Measurements from ENCODE around the gene ZNF879. TPM values are rescaled to one million over a fixed set of nuclear protein-coding genes. Genes with fewer than 3 reads are reported as not detected.
A peak's percentile ranks its signal among the peaks of the same experiment; 100 is the strongest.

ZNF879 gene
- polyA plus RNA-seq (ENCODE audit: low read depth in 6 of 6), result 1 to 10 TPM; 3.2 to 7.6 (median 6.5) TPM

- DNase-seq, result peak; percentile 93
- peaks cover 7 to 10% (median 8%) of the 10 kb centered on the region in 3 donors for H3K27me3 Mint-ChIP-seq
- peaks cover 27 to 29% of the 10 kb centered on the region in 2 donors for H3K36me3 Mint-ChIP-seq
- peak within 1 kb of the TSS; percentile 57 to 96 (median 86) for H3K27ac Mint-ChIP-seq
- peak within 1 kb of the TSS; percentile 87 to 99 (median 96) for H3K4me3 Mint-ChIP-seq
- peak; percentile 93 for ATAC-seq (ENCODE audit: low read depth in 2 of 2)
- H3K4me1 Mint-ChIP-seq, result peaks cover 3 to 17% (median 14%) of the 10 kb centered on the region in 3 donors
- H3K9me3 Mint-ChIP-seq, result peaks cover 10 to 28% (median 15%) of the 10 kb centered on the region in 7 donors
Measured at GRCh38 chr5:179023528-179024189, at the start of gene ZNF879. Gene ZNF879, plus strand, starts transcription at chr5:179023804. Its CDS starts 1,201 bp downstream, at chr5:179025005.

GRCh38 chr5:178981381-178981780, 42.2 kb upstream of the ZNF879 start:
- Mint-ChIP-seq H3K27ac (no peak overlapping the region), H3K36me3 (no peaks in the 10 kb centered on the region), H3K4me3 (no peak overlapping the region), H3K9me3 (peaks cover 12 to 41% (median 25%) of the 10 kb centered on the region in 7 donors), H3K4me1 (no peaks in the 10 kb centered on the region), H3K27me3 (no peaks in the 10 kb centered on the region)
- DNase-seq (no peak), ATAC-seq (ENCODE audit: low read depth in 2 of 2) (no peak)

- no peak for ATAC-seq (ENCODE audit: low read depth in 2 of 2)
Measured at GRCh38 chr5:178982941-178983340, 40.7 kb upstream of the ZNF879 start.

GRCh38 chr5:178983728-178984127, 39.9 kb upstream of the ZNF879 start:
- Mint-ChIP-seq H3K4me1 (no peaks in the 10 kb centered on the region), H3K27me3 (no peaks in the 10 kb centered on the region), H3K27ac (no peak overlapping the region), H3K9me3 (peaks cover 10 to 32% (median 13%) of the 10 kb centered on the region in 7 donors), H3K36me3 (no peaks in the 10 kb centered on the region), H3K4me3 (no peak overlapping the region)
- ATAC-seq (ENCODE audit: low read depth in 2 of 2) (no peak), DNase-seq (no peak)

More at GRCh38 chr5:178982941-178983340, 40.7 kb upstream of the ZNF879 start:
- Mint-ChIP-seq H3K9me3 (peaks cover 11 to 32% (median 15%) of the 10 kb centered on the region in 7 donors), H3K27me3 (no peaks in the 10 kb centered on the region), H3K4me3 (no peak overlapping the region), H3K27ac (no peak overlapping the region), H3K36me3 (no peaks in the 10 kb centered on the region), H3K4me1 (no peaks in the 10 kb centered on the region)
- no peak for DNase-seq

- H3K27me3 Mint-ChIP-seq, result no peaks in the 10 kb centered on the region
- peaks cover 10 to 29% (median 13%) of the 10 kb centered on the region in 7 donors for H3K9me3 Mint-ChIP-seq
- ATAC-seq (ENCODE audit: low read depth in 2 of 2) (no peak), DNase-seq (no peak)
- H3K4me1 Mint-ChIP-seq, result no peaks in the 10 kb centered on the region
- no peaks in the 10 kb centered on the region for H3K36me3 Mint-ChIP-seq
- H3K4me3 Mint-ChIP-seq, result no peak overlapping the region
- peak overlapping the region in 1 of 6 donors; percentile 82 for H3K27ac Mint-ChIP-seq
Measured at GRCh38 chr5:178984145-178985072, 39.2 kb upstream of the ZNF879 start.

GRCh38 chr5:178986326-178986960, 37.2 kb upstream of the ZNF879 start:
- H3K27ac Mint-ChIP-seq, result no peak overlapping the region
- no peaks in the 10 kb centered on the region for H3K4me1 Mint-ChIP-seq
- H3K36me3 Mint-ChIP-seq, result no peaks in the 10 kb centered on the region
- no peak for DNase-seq
- ATAC-seq (ENCODE audit: low read depth in 2 of 2), result no peak
- H3K9me3 Mint-ChIP-seq, result peaks cover 6 to 31% (median 12%) of the 10 kb centered on the region in 7 donors
- H3K27me3 Mint-ChIP-seq, result peaks cover 0 to under 1% (median 0%) of the 10 kb centered on the region in 3 donors
- H3K4me3 Mint-ChIP-seq, result no peak overlapping the region

- DNase-seq, result no peak
- Mint-ChIP-seq H3K4me3 (peak overlapping the region in 1 of 8 donors; percentile 52), H3K36me3 (peaks cover 0 to 15% of the 10 kb centered on the region in 2 donors), H3K9me3 (peaks cover 3 to 23% (median 12%) of the 10 kb centered on the region in 7 donors), H3K4me1 (peaks cover 0 to 6% (median 4%) of the 10 kb centered on the region in 3 donors), H3K27ac (no peak overlapping the region), H3K27me3 (peaks cover 10 to 22% (median 21%) of the 10 kb centered on the region in 3 donors)
- no peak for ATAC-seq (ENCODE audit: low read depth in 2 of 2)
Measured at GRCh38 chr5:178988436-178989220, 35.0 kb upstream of the ZNF879 start.

- no peak for DNase-seq
- H3K9me3 Mint-ChIP-seq, result peaks cover 3 to 23% (median 12%) of the 10 kb centered on the region in 7 donors
- no peak overlapping the region for H3K4me3 Mint-ChIP-seq
- H3K4me1 Mint-ChIP-seq, result peaks cover 0 to 6% (median 4%) of the 10 kb centered on the region in 3 donors
- peaks cover 11 to 28% (median 28%) of the 10 kb centered on the region in 3 donors for H3K27me3 Mint-ChIP-seq
- H3K27ac Mint-ChIP-seq, result no peak overlapping the region
- peaks cover 0 to 15% of the 10 kb centered on the region in 2 donors for H3K36me3 Mint-ChIP-seq
- no peak for ATAC-seq (ENCODE audit: low read depth in 2 of 2)
Measured at GRCh38 chr5:178989311-178989710, 34.3 kb upstream of the ZNF879 start.

GRCh38 chr5:178990491-178990890, 33.1 kb upstream of the ZNF879 start:
- Mint-ChIP-seq H3K27ac (no peak overlapping the region), H3K4me1 (peaks cover 5 to 9% (median 7%) of the 10 kb centered on the region in 3 donors), H3K27me3 (peaks cover 11 to 34% (median 33%) of the 10 kb centered on the region in 3 donors), H3K4me3 (no peak overlapping the region), H3K9me3 (peaks cover 3 to 23% (median 13%) of the 10 kb centered on the region in 7 donors), H3K36me3 (peaks cover 0 to 20% of the 10 kb centered on the region in 2 donors)
- DNase-seq (no peak), ATAC-seq (ENCODE audit: low read depth in 2 of 2) (no peak)

- H3K27me3 Mint-ChIP-seq, result peaks cover 14 to 44% (median 43%) of the 10 kb centered on the region in 3 donors
- H3K4me1 Mint-ChIP-seq, result peaks cover 8 to 9% (median 9%) of the 10 kb centered on the region in 3 donors
- peak overlapping the region in 1 of 6 donors; percentile 9 for H3K27ac Mint-ChIP-seq
- ATAC-seq (ENCODE audit: low read depth in 2 of 2) (no peak), DNase-seq (no peak)
- H3K4me3 Mint-ChIP-seq, result no peak overlapping the region
- H3K36me3 Mint-ChIP-seq, result peaks cover 0 to 24% of the 10 kb centered on the region in 2 donors
- peaks cover 3 to 23% (median 11%) of the 10 kb centered on the region in 7 donors for H3K9me3 Mint-ChIP-seq
Measured at GRCh38 chr5:178991190-178992145, 32.1 kb upstream of the ZNF879 start.

- no peak overlapping the region for H3K27ac Mint-ChIP-seq
- peaks cover 1 to 18% (median 10%) of the 10 kb centered on the region in 7 donors for H3K9me3 Mint-ChIP-seq
- H3K36me3 Mint-ChIP-seq, result peaks cover 0 to 24% of the 10 kb centered on the region in 2 donors
- H3K4me3 Mint-ChIP-seq, result peak overlapping the region in 1 of 8 donors; percentile 41
- DNase-seq, result no peak
- ATAC-seq (ENCODE audit: low read depth in 2 of 2), result no peak
- H3K27me3 Mint-ChIP-seq, result peaks cover 19 to 52% (median 48%) of the 10 kb centered on the region in 3 donors
- peaks cover 8 to 9% (median 9%) of the 10 kb centered on the region in 3 donors for H3K4me1 Mint-ChIP-seq
Measured at GRCh38 chr5:178992291-178992895, 31.2 kb upstream of the ZNF879 start.

Measured in naive B cell (primary cell).